Breast epithelium (tissue), 4 donors: Measurements from ENCODE around the gene CD164. TPM values are rescaled to one million over a fixed set of nuclear protein-coding genes. Genes with fewer than 3 reads are reported as not detected.
A peak's percentile ranks its signal among the peaks of the same experiment; 100 is the strongest.

Experiments used
- DNase-seq, 2 donors: peaks; one replicate each; pipeline ENCODE4 v3.0.0-alpha.2; 2019; ENCODE audit warnings: low spot score in 2 of 2
- H3K27ac ChIP-seq, 2 donors: fragments of 200-600 bp; sonication (generic) in 1 of 2; one replicate each; pipeline ENCODE4 v1.5.1; 2016 to 2019; ENCODE audit warnings: mild to moderate bottlenecking in 1 of 2
- H3K27me3 ChIP-seq, 2 donors: fragments of 200-600 bp; sonication (generic) in 1 of 2; one replicate each; pipeline versions ENCODE4 v1.5.1 to v1.6.0; 2017 to 2019; ENCODE audit warnings: control low read depth in 1 of 2, mild to moderate bottlenecking in 1 of 2
- H3K36me3 ChIP-seq: fragments of 200-600 bp; one replicate; pipeline ENCODE4 v1.5.1; 2019
- H3K4me1 ChIP-seq, 2 donors: fragments of 200-600 bp; sonication (generic); one replicate each; pipeline ENCODE4 v1.5.1; 2016 to 2019; ENCODE audit warnings: control low read depth in 1 of 2
- H3K4me3 ChIP-seq, 3 donors: fragments of 200-600 bp; sonication (generic); 1 replicate in 2 of 3; 2 replicates in 1 of 3; pipeline ENCODE4 v1.5.1; 2016 to 2019; ENCODE audit warnings: mild to moderate bottlenecking in 3 of 3, moderate library complexity in 2 of 3
- H3K9me3 ChIP-seq, 2 donors: fragments of 200-600 bp; sonication (generic) in 1 of 2; one replicate each; pipeline ENCODE4 v1.5.1; 2016 to 2019; ENCODE audit warnings: control low read depth in 1 of 2
- CTCF ChIP-seq, 3 donors: fragments of 450-650 bp; IDR thresholded peaks; one replicate each; pipeline ENCODE4 v1.5.1; 2016 to 2017; ENCODE audit warnings: antibody characterized with exemption in 3 of 3, mild to moderate bottlenecking in 3 of 3, moderate library complexity in 3 of 3
- POLR2A ChIP-seq: fragments of 450-650 bp; IDR thresholded peaks from one replicate; pipeline ENCODE4 v1.6.1; 2016; ENCODE audit warnings: antibody characterized with exemption, mild to moderate bottlenecking, moderate library complexity
- POLR2AphosphoS5 ChIP-seq, 3 donors: sonication (generic); formaldehyde crosslinking; IDR thresholded peaks; one replicate each; pipeline ENCODE4 v1.6.1; 2017; ENCODE audit warnings: antibody characterized with exemption in 3 of 3
- intact Hi-C: fragments of 100-400 bp; cut with DNase I; formaldehyde crosslinking; loops from one replicate; pipeline ENCODE4 v1.15.1; 2023; ENCODE audit warnings: low total_unique reads
- total RNA-seq, 3 donors: library from RNA; depleted of rRNA; stranded (reverse); fragments of >200 nt; gene quantifications; one replicate each; pipeline ENCODE4 v1.1.0, GENCODE V29; 2016

CD164 gene
- total RNA-seq, 3 donors from 2014 or later = 186 to 302 (median 238) TPM

GRCh38 chr6:109356237-109356636, 26.0 kb downstream of the CD164 start:
- Histone ChIP-seq H3K4me1 (no peaks in the 10 kb centered on the region), H3K4me3 (no peak overlapping the region), H3K27me3 (no peaks in the 10 kb centered on the region), H3K27ac (no peak overlapping the region), H3K36me3 (no peaks in the 10 kb centered on the region), H3K9me3 (peaks cover 0 to 7% of the 10 kb centered on the region in 2 donors)
- TF ChIP-seq CTCF (IDR thresholded peaks at IDR 0.05) (no peak), POLR2A (no peak), POLR2AphosphoS5 (IDR thresholded peaks at IDR 0.05) (no peak)
- intact Hi-C loops = no loop called here
- DNase-seq = no peak

DNA sequence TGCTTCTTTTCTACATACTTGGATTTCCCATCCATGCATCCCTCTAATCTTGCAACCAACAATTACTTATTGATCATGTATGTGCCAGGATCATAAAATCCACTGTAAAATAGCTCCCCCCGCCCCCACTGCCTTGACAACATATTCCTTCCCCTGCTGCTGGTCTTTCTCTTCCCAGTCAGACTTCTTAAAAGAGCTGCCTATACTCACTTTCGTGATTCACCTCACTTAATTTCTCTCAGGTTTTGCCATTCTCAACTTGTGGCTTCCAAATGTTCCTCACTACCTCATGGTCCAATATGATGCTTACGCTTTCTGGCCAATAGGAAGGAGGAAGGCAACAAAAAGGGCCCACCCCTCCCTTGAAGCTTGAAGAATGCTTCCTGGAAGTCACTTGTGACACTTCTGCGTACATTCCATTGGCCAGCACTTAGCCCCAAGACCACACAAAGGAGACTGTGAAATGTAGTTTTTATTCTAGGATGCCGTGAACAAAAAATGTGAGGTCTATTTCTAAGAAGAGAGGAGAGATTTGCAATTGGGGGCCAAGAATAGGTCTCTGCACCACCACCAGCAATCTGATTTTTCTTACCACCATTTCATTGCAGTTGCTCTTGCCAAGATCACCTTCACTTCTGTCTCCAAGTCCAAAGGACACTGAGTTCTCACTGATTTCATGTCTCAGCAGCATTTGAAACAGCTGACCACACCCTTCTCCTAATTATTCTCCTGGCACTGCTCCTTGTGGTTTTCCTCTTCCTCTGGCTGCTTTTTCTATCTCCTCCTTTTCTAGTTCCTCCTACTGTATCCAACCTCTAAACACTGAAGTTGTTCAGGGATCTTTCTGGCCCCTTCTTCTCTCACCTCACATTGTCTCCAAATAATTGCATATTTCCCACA, 30.8 kb downstream of the CD164 start:
- H3K9me3 ChIP-seq = peaks cover 0 to 5% of the 10 kb centered on the region in 2 donors
- H3K27ac ChIP-seq = no peak overlapping the region
- no peaks in the 10 kb centered on the region for H3K4me1 ChIP-seq
- no peaks in the 10 kb centered on the region for H3K27me3 ChIP-seq
- no peaks in the 10 kb centered on the region for H3K36me3 ChIP-seq
- intact Hi-C loops = no loop called here
- TF ChIP-seq POLR2AphosphoS5 (IDR thresholded peaks at IDR 0.05) (no peak), POLR2A (no peak), CTCF (IDR thresholded peaks at IDR 0.05) (no peak)
- DNase-seq = no peak
- H3K4me3 ChIP-seq = no peak overlapping the region

- Histone ChIP-seq H3K36me3 (no peaks in the 10 kb centered on the region), H3K9me3 (no peaks in the 10 kb centered on the region), H3K27ac (peak overlapping the region; percentile 40 to 46), H3K4me1 (no peaks in the 10 kb centered on the region), H3K27me3 (no peaks in the 10 kb centered on the region), H3K4me3 (no peak overlapping the region)
- intact Hi-C loops = no loop called here
- TF ChIP-seq CTCF (IDR thresholded peaks at IDR 0.05) = no peak
- peak in 1 of 3 donors; percentile 34 for TF ChIP-seq POLR2AphosphoS5 (IDR thresholded peaks at IDR 0.05)
- DNase-seq = no peak
Observed at GRCh38 chr6:109349419-109349987, 32.8 kb downstream of the CD164 start.

DNA sequence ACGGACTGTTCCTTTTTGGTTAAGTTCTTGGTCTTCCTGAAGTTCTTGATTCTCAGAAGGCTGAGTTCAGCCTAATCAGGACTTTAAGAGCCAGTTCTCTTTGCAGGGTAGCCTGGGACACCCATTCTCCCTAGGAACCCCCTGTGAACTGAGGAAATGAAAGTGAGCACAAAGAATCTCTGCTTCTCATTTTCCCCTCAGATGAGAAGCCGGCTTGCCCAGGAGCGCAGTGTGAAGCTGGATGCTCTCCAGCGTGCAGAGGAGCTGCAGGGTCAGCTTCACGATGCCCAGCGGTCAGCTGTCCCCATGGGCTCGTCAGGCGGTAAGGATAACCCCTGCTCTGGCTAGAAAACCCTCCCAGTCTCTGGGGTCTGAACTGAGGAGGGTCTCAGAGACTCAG, 34.0 kb downstream of the CD164 start:
- Histone ChIP-seq H3K27ac (no peak overlapping the region), H3K27me3 (no peaks in the 10 kb centered on the region), H3K4me3 (no peak overlapping the region), H3K36me3 (no peaks in the 10 kb centered on the region), H3K9me3 (no peaks in the 10 kb centered on the region), H3K4me1 (peaks cover 0 to 5% of the 10 kb centered on the region in 2 donors)
- intact Hi-C loops = no loop called here
- TF ChIP-seq POLR2A = no peak
- TF ChIP-seq CTCF (IDR thresholded peaks at IDR 0.05) = no peak
- no peak for TF ChIP-seq POLR2AphosphoS5 (IDR thresholded peaks at IDR 0.05)
- no peak for DNase-seq

- H3K36me3 ChIP-seq = no peaks in the 10 kb centered on the region
- no peak overlapping the region for H3K27ac ChIP-seq
- no peaks in the 10 kb centered on the region for H3K9me3 ChIP-seq
- TF ChIP-seq POLR2AphosphoS5 (IDR thresholded peaks at IDR 0.05) (no peak), POLR2A (no peak), CTCF (IDR thresholded peaks at IDR 0.05) (no peak)
- H3K27me3 ChIP-seq = no peaks in the 10 kb centered on the region
- no peak for DNase-seq
- intact Hi-C loops = no loop called here
- no peak overlapping the region for H3K4me3 ChIP-seq
- peaks cover 0 to 5% of the 10 kb centered on the region in 2 donors for H3K4me1 ChIP-seq
Observed at GRCh38 chr6:109347779-109348178, 34.5 kb downstream of the CD164 start.
